SU-DHL-6 (cell line): Measurements from ENCODE around the gene PRKN.

Experiments used
- EZH2phosphoT487 ChIP-seq: fragments of 200-600 bp; sonication (generic), shearing (Covaris generic); conservative IDR thresholded peaks from 2 replicates; pipeline ENCODE4 v1.6.1; 2018; ENCODE audit warnings: mild to moderate bottlenecking, antibody characterized with exemption, low read length, moderate library complexity, mixed read lengths
- TF ChIP-seq, protein P1 (sequence below): fragments of 200-600 bp; sonication (generic); IDR thresholded peaks from one replicate; pipeline ENCODE4 v1.5.1; 2017; ENCODE audit warnings: antibody characterized with exemption, mild to moderate bottlenecking, low read length, moderate library complexity; ENCODE audit not compliant: insufficient read depth, poor library complexity, severe bottlenecking

DNA sequence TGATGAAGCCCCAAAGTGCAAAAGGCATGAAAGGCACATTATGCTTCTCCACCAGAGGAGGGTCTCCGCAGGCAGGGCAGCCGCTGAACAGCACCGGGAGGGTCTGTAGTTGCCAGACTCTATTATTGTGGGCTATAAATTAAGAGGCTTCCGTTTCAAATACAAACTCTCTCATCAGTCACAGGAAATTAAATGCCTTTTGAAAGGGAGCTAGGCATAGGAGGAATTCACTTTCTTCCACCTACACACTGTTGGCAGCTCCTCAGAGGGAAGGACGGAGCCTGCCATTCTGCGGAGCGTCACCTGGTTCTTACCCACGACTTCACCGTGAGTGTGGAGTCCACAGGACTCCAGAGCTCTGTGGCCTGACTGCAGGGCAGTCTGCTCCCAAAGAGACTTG lies 1312.9 kb downstream of the PRKN start:
- TF ChIP-seq, protein P1, sequence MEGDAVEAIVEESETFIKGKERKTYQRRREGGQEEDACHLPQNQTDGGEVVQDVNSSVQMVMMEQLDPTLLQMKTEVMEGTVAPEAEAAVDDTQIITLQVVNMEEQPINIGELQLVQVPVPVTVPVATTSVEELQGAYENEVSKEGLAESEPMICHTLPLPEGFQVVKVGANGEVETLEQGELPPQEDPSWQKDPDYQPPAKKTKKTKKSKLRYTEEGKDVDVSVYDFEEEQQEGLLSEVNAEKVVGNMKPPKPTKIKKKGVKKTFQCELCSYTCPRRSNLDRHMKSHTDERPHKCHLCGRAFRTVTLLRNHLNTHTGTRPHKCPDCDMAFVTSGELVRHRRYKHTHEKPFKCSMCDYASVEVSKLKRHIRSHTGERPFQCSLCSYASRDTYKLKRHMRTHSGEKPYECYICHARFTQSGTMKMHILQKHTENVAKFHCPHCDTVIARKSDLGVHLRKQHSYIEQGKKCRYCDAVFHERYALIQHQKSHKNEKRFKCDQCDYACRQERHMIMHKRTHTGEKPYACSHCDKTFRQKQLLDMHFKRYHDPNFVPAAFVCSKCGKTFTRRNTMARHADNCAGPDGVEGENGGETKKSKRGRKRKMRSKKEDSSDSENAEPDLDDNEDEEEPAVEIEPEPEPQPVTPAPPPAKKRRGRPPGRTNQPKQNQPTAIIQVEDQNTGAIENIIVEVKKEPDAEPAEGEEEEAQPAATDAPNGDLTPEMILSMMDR = no peak
- TF ChIP-seq EZH2phosphoT487 = no peak
